GM10266 (cell line): ENCODE results near the gene RAF1.

ENCODE experiments used
- DNase-seq: peaks from one replicate; pipeline ENCODE4 v3.0.0; 2012; ENCODE audit errors: extremely low spot score
- TF ChIP-seq, protein P1 (sequence below): IDR thresholded peaks from 2 replicates; pipeline ENCODE4 v1.5.1; 2012; ENCODE audit warnings: mild to moderate bottlenecking, low read depth; ENCODE audit not compliant: control insufficient read depth, insufficient read depth; ENCODE audit errors: missing control alignments

Gene RAF1

DNA sequence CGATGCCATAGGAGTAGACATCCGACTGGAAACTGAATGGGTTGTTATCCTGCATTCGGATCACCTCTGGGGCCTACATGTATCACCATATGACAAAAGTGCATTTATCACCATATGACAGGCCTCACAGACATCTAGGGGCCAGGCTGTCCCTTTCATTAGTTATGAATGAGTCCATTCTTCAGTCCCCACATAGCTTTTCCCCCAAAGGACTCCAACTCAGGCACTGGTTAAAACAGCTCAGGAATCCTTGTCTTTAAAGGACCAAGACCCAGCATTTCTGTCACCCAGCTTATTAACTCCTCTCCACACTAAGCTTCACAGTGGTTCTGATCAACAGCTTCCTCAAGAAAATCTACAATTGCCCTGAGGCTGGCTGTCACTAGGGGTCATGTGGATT, 78.7 kb downstream of the RAF1 start:
- TF ChIP-seq, protein P1, sequence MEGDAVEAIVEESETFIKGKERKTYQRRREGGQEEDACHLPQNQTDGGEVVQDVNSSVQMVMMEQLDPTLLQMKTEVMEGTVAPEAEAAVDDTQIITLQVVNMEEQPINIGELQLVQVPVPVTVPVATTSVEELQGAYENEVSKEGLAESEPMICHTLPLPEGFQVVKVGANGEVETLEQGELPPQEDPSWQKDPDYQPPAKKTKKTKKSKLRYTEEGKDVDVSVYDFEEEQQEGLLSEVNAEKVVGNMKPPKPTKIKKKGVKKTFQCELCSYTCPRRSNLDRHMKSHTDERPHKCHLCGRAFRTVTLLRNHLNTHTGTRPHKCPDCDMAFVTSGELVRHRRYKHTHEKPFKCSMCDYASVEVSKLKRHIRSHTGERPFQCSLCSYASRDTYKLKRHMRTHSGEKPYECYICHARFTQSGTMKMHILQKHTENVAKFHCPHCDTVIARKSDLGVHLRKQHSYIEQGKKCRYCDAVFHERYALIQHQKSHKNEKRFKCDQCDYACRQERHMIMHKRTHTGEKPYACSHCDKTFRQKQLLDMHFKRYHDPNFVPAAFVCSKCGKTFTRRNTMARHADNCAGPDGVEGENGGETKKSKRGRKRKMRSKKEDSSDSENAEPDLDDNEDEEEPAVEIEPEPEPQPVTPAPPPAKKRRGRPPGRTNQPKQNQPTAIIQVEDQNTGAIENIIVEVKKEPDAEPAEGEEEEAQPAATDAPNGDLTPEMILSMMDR, result no peak
- no peak for DNase-seq

GRCh38 chr3:12584083-12584482, 79.8 kb downstream of the RAF1 start:
- DNase-seq, result no peak
- TF ChIP-seq, protein P1, result no peak

DNA sequence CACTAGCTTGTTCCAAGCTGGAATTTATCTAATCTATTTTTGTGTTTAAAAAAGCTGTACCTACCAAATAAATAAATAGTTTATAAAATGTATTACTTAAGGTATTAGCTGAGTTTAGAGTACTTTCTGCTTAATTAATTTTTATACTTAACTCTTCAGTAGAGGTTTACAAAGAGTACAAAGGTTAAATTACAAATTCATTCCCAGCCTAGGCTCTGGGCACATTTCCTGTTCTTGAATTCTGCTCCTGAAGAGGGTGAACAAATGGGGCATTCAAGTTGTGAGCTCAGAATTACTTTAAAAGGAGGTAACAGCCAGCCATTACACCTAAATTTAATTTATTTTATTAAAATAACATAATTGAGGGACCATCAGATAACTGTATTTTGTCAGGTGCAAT, 80.6 kb downstream of the RAF1 start:
- TF ChIP-seq, protein P1, result no peak

GRCh38 chr3:12582730-12583129, 81.2 kb downstream of the RAF1 start:
- no peak for DNase-seq
- TF ChIP-seq, protein P1, result no peak

More for the DNA sequence above, 80.6 kb downstream of the RAF1 start:
- no peak for DNase-seq

GRCh38 chr3:12579905-12580304, 84.0 kb downstream of the RAF1 start:
- DNase-seq, result no peak
- TF ChIP-seq, protein P1, result no peak

DNA sequence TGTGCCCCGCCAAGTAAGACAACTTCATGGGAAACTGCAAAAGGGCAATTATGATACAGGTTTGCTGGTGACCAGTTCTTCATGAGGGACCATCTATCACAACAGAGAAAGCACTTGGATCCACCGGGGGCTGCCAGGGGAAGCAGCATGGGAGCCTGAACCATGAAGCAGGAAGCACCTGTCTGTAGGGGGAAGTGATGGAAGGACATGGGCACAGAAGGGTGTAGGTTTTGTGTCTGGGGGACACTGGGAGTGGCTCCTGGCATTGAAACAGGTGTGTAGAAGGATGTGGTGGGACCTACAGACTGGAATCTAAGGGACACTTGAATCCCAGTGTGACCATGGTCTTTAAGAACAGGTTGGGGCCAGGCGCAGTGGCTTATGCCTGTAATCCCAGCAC, 84.5 kb downstream of the RAF1 start:
- DNase-seq, result no peak
- TF ChIP-seq, protein P1, result no peak

GRCh38 chr3:12578742-12579141, 85.2 kb downstream of the RAF1 start:
- no peak for DNase-seq
- TF ChIP-seq, protein P1, result no peak

DNA sequence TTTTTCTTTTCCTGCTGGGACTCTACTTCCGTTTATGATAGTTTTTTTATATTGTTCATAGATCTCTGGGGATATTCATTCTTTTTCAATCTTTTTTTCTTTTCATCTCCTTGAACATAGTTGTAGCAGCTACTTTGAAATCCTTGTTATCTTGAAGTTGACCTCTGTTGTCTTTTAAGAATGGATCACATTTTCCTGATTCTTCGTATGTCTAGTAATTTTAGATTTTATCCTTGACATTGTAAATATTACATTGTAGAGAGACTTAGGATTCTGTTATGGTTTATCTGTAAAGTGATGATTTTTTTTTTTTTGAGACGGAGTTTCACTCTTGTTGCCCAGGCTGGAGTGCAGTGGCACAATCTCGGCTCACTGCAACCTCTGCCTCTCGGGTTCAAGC, 86.5 kb downstream of the RAF1 start:
- TF ChIP-seq, protein P1, result no peak
- no peak for DNase-seq
